Neutrophil (primary cell): Measurements from ENCODE around the gene ELMO1.

Experiments
- H3K27ac ChIP-seq: fragments of 200-600 bp; sonication (generic); 2 replicates; pipeline ENCODE4 v1.5.1; 2016; ENCODE audit warnings: mild to moderate bottlenecking, moderate library complexity
- H3K27me3 ChIP-seq: fragments of 200-600 bp; sonication (generic); 2 replicates; pipeline ENCODE4 v1.6.0; 2016; ENCODE audit warnings: mild to moderate bottlenecking
- H3K36me3 ChIP-seq: fragments of 200-600 bp; sonication (generic); 2 replicates; pipeline ENCODE4 v1.5.1; 2017
- H3K4me1 ChIP-seq, 2 experiments: fragments of 200-600 bp in 1 of 2; sonication (generic) in 1 of 2; 1 replicate in 1 of 2; 2 replicates in 1 of 2; pipeline versions ENCODE4 v1.5.1 to v1.6.1; 2013 to 2016; ENCODE audit warnings: low read depth in 1 of 2, low read length in 1 of 2, mild to moderate bottlenecking in 1 of 2, moderate library complexity in 1 of 2; ENCODE audit not compliant: control insufficient read depth in 1 of 2, insufficient read depth in 1 of 2
- H3K4me3 ChIP-seq, 2 experiments: fragments of 200-600 bp in 1 of 2; sonication (generic) in 1 of 2; 1 replicate in 1 of 2; 2 replicates in 1 of 2; pipeline ENCODE4 v1.5.1; 2013 to 2016; ENCODE audit warnings: low read depth in 1 of 2, low read length in 1 of 2, mild to moderate bottlenecking in 1 of 2, moderate library complexity in 1 of 2
- H3K9me3 ChIP-seq: fragments of 200-600 bp; sonication (generic); 2 replicates; pipeline ENCODE4 v1.5.1; 2016
- CTCF ChIP-seq: fragments of 200-600 bp; sonication (generic); IDR thresholded peaks from 2 replicates; pipeline ENCODE4 v1.5.1; 2016; ENCODE audit warnings: antibody characterized with exemption

ELMO1 gene

DNA sequence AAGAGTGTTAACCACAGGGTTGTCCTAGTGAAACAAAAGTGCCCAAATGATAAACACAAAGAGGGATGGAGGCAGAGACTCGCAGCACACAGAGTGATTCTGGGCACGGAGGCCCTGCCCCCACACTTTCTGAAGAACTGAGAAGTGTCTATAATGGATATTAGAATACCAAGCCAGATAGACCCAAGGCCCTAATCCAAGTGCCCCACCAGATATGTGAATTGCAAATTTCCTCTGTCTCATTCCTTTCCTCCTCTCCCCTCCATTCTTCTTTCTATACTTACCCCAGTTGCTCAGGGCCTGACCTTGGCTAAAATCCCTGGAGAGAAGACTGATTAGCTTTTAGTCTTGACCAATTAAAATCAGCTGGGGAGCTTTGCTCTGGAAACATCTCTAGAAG lies 617.6 kb downstream of the ELMO1 start:
- Histone ChIP-seq H3K4me3 (no peak overlapping the region), H3K9me3 (no peaks in the 10 kb centered on the region)
- TF ChIP-seq CTCF = no peak

GRCh38 chr7:36827726-36828703 lies 620.6 kb downstream of the ELMO1 start:
- TF ChIP-seq CTCF = no peak
- Histone ChIP-seq H3K9me3 (no peaks in the 10 kb centered on the region), H3K4me3 (no peak overlapping the region), H3K27me3 (no peaks in the 10 kb centered on the region), H3K27ac (no peak overlapping the region), H3K36me3 (no peaks in the 10 kb centered on the region), H3K4me1 (no peaks in the 10 kb centered on the region)

More for the DNA sequence above, 617.6 kb downstream of the ELMO1 start:
- Histone ChIP-seq H3K27me3 (no peaks in the 10 kb centered on the region), H3K4me1 (no peaks in the 10 kb centered on the region), H3K27ac (no peak overlapping the region), H3K36me3 (no peaks in the 10 kb centered on the region)

- Histone ChIP-seq H3K36me3 (no peaks in the 10 kb centered on the region), H3K27me3 (no peaks in the 10 kb centered on the region), H3K4me1 (no peaks in the 10 kb centered on the region), H3K9me3 (no peaks in the 10 kb centered on the region), H3K27ac (no peak overlapping the region), H3K4me3 (no peak overlapping the region)
- no peak for TF ChIP-seq CTCF
Observed at GRCh38 chr7:36825501-36825900, 623.2 kb downstream of the ELMO1 start.

DNA sequence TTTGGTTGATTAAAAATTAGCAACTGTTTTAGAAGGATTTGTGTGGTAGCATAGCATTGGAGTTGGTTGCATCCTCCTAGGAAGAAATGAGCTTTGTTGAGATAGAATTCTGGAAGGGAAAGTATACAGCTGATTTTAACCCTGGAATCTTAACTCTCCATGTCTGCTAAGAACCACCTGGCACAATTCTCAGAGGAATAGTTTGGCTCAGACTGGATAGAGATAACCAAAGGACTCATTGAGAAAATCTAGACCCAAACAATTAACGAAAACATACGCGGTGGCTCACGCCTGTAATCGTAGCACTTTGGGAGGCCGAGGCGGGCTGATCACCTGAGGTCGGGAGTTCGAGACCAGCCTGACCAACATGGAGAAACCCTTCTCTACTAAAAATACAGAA lies 625.3 kb downstream of the ELMO1 start:
- H3K27me3 ChIP-seq = no peaks in the 10 kb centered on the region
- no peaks in the 10 kb centered on the region for H3K9me3 ChIP-seq
- no peak overlapping the region for H3K4me3 ChIP-seq
- H3K27ac ChIP-seq = no peak overlapping the region
- no peaks in the 10 kb centered on the region for H3K36me3 ChIP-seq
- TF ChIP-seq CTCF = no peak
- H3K4me1 ChIP-seq = no peaks in the 10 kb centered on the region

DNA sequence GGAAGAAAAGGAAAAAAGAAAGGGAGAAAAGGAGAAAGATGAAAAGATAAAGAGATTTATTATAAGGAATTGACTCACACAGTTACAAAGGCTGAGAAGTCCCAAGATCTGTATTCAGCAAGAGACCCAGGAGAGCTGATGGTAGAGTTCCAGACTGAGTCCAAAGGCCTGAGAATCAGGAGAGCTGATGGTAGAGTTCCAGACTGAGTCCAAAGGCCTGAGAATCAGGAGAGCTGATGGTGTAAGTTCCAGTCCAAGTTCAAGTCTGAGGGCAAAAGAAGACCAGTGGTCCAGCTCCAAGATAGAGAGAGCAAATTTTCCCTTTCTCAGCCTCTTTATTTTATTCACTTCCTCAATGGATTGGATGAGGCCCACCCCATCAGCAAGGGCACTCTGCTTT lies 627.0 kb downstream of the ELMO1 start:
- H3K4me1 ChIP-seq = no peaks in the 10 kb centered on the region
- H3K36me3 ChIP-seq = no peaks in the 10 kb centered on the region
- no peaks in the 10 kb centered on the region for H3K27me3 ChIP-seq
- no peak overlapping the region for H3K4me3 ChIP-seq
- no peak for TF ChIP-seq CTCF
- H3K9me3 ChIP-seq = no peaks in the 10 kb centered on the region
- H3K27ac ChIP-seq = no peak overlapping the region
